Natural killer cell (primary cell): ENCODE results near the gene CRTC1. TPM values are rescaled to one million over a fixed set of nuclear protein-coding genes. Genes with fewer than 3 reads are reported as not detected.

Source experiments
- ATAC-seq, 3 donors: fragments of 150-1000 bp in 2 of 3; fragments of 200-7000 bp in 1 of 3; cut with Tn5 transposase; 1 replicate in 1 of 3; 2 replicates in 2 of 3; pipeline ENCODE4 v1.10.0; 2021; ENCODE audit warnings: mild to moderate bottlenecking in 2 of 3, moderate library complexity in 2 of 3
- DNase-seq, 2 donors: peaks; one replicate each; pipeline versions ENCODE4 v3.0.0 to v3.0.0-alpha.2; 2013 to 2021; ENCODE audit warnings: mixed read lengths in 1 of 2
- H3K27ac ChIP-seq: one replicate; pipeline ENCODE4 v1.5.1; 2013; ENCODE audit warnings: mild to moderate bottlenecking, low read length
- H3K27me3 ChIP-seq: one replicate; pipeline ENCODE4 v1.6.1; 2013; ENCODE audit warnings: low read length; ENCODE audit not compliant: control insufficient read depth, insufficient read depth
- H3K36me3 ChIP-seq: one replicate; pipeline ENCODE4 v1.6.1; 2013; ENCODE audit warnings: low read length; ENCODE audit not compliant: control insufficient read depth, insufficient read depth
- H3K4me1 ChIP-seq: one replicate; pipeline ENCODE4 v1.6.1; 2013; ENCODE audit warnings: low read length; ENCODE audit not compliant: control insufficient read depth, insufficient read depth
- H3K4me3 ChIP-seq: one replicate; pipeline ENCODE4 v1.5.1; 2013; ENCODE audit warnings: low read length
- H3K9me3 ChIP-seq: one replicate; pipeline ENCODE4 v1.6.1; 2013; ENCODE audit warnings: low read length; ENCODE audit not compliant: control insufficient read depth, insufficient read depth
- H3K27ac Mint-ChIP-seq, 2 donors: one replicate each; pipeline ENCODE4 v1.8.0; 2022; ENCODE audit warnings: mild to moderate bottlenecking in 2 of 2, mixed read lengths in 2 of 2, moderate library complexity in 1 of 2
- H3K27me3 Mint-ChIP-seq, 2 donors: one replicate each; pipeline ENCODE4 v1.8.0; 2022; ENCODE audit warnings: low read depth in 2 of 2, mixed read lengths in 2 of 2
- H3K36me3 Mint-ChIP-seq: one replicate; pipeline ENCODE4 v1.8.0; 2022; ENCODE audit warnings: mixed read lengths
- H3K4me1 Mint-ChIP-seq, 2 donors: one replicate each; pipeline ENCODE4 v1.8.0; 2022; ENCODE audit warnings: mixed read lengths in 2 of 2
- H3K4me3 Mint-ChIP-seq: one replicate; pipeline ENCODE4 v1.8.0; 2022; ENCODE audit warnings: mild to moderate bottlenecking, moderate library complexity, mixed read lengths
- H3K9me3 Mint-ChIP-seq, 2 donors: one replicate each; pipeline ENCODE4 v1.8.0; 2022; ENCODE audit warnings: mixed read lengths in 2 of 2
- WGBS: methylation state at CpG from one replicate; pipeline ENCODE4 v1.1.7; 2013; ENCODE audit warnings: missing lambda C conversion rate; ENCODE audit not compliant: insufficient coverage; 5-methylcytosine and 5-hydroxymethylcytosine counted together
- intact Hi-C: fragments of 100-400 bp; cut with micrococcal nuclease; formaldehyde crosslinking; loops from one replicate; pipeline ENCODE4 v1.14.2; 2022
- total RNA-seq, 4 donors: library from RNA; stranded (reverse); fragments of 120-200 nt in 1 of 4; gene quantifications; one replicate each; pipeline versions ENCODE4 v1.2.3 to v1.2.4, GENCODE V29; 2013 to 2022
- TF ChIP-seq, protein P1 (sequence below): fragments of 200-600 bp; IDR thresholded peaks from one replicate; pipeline ENCODE4 v1.8.0; 2022; ENCODE audit warnings: antibody characterized with exemption

CRTC1 gene
- total RNA-seq, 3 donors from 2014 or later (not counting 1 experiment from before 2014, with no cell fraction given) = 14.1 to 17.0 (median 14.3) TPM

GRCh38 chr19:18750295-18750970 lies 67.0 kb downstream of the CRTC1 start:
- Mint-ChIP-seq H3K9me3 (no peaks in the 10 kb centered on the region), H3K27ac (no peak overlapping the region), H3K36me3 (no peaks in the 10 kb centered on the region), H3K27me3 (no peaks in the 10 kb centered on the region), H3K4me3 (no peak overlapping the region), H3K4me1 (no peaks in the 10 kb centered on the region)
- ATAC-seq (no peak), DNase-seq (no peak)
- H3K4me3 ChIP-seq = no peak overlapping the region
- H3K9me3 ChIP-seq = no peaks in the 10 kb centered on the region
- H3K36me3 ChIP-seq = peaks cover 12% of the 10 kb centered on the region
- no peak overlapping the region for H3K27ac ChIP-seq
- 96% methylated on average over 19 of the region's 19 CpGs for WGBS
- intact Hi-C loops = no loop called here
- TF ChIP-seq, protein P1, sequence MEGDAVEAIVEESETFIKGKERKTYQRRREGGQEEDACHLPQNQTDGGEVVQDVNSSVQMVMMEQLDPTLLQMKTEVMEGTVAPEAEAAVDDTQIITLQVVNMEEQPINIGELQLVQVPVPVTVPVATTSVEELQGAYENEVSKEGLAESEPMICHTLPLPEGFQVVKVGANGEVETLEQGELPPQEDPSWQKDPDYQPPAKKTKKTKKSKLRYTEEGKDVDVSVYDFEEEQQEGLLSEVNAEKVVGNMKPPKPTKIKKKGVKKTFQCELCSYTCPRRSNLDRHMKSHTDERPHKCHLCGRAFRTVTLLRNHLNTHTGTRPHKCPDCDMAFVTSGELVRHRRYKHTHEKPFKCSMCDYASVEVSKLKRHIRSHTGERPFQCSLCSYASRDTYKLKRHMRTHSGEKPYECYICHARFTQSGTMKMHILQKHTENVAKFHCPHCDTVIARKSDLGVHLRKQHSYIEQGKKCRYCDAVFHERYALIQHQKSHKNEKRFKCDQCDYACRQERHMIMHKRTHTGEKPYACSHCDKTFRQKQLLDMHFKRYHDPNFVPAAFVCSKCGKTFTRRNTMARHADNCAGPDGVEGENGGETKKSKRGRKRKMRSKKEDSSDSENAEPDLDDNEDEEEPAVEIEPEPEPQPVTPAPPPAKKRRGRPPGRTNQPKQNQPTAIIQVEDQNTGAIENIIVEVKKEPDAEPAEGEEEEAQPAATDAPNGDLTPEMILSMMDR = no peak
- H3K4me1 ChIP-seq = no peaks in the 10 kb centered on the region
- H3K27me3 ChIP-seq = no peaks in the 10 kb centered on the region

DNA sequence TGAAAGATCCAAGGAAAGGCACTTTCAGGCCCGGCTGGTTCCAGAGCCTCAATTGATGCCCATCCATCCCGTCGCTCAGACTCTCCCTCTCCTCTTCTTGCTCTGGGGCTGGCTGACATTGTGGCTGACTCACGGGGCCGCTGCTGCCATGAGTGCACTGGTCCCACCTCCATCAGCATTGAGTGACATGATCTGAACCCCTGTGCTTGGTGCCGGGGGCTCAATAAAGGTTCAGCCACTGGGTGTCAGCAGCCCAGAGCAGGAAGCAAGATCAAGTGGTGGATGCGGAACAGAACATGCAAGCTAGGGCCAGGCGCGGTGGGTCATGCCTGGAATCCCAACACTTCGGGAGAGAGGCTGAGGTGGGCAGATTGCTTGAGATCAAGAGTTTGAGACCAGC lies 68.1 kb downstream of the CRTC1 start:
- Mint-ChIP-seq H3K9me3 (no peaks in the 10 kb centered on the region), H3K27ac (no peak overlapping the region), H3K4me3 (no peak overlapping the region), H3K4me1 (no peaks in the 10 kb centered on the region), H3K36me3 (no peaks in the 10 kb centered on the region), H3K27me3 (no peaks in the 10 kb centered on the region)
- intact Hi-C loops = no loop called here
- no peak overlapping the region for H3K27ac ChIP-seq
- H3K4me1 ChIP-seq = no peaks in the 10 kb centered on the region
- TF ChIP-seq, protein P1 = no peak
- no peak overlapping the region for H3K4me3 ChIP-seq
- H3K9me3 ChIP-seq = no peaks in the 10 kb centered on the region
- DNase-seq (no peak), ATAC-seq (no peak)
- H3K36me3 ChIP-seq = peaks cover 12% of the 10 kb centered on the region
- H3K27me3 ChIP-seq = no peaks in the 10 kb centered on the region
- WGBS = 91% methylated on average over 10 of the region's 10 CpGs

GRCh38 chr19:18754501-18754900 lies 71.0 kb downstream of the CRTC1 start:
- Histone ChIP-seq H3K27ac (no peak overlapping the region), H3K4me3 (no peak overlapping the region), H3K27me3 (no peaks in the 10 kb centered on the region), H3K4me1 (no peaks in the 10 kb centered on the region), H3K9me3 (no peaks in the 10 kb centered on the region), H3K36me3 (peaks cover 12% of the 10 kb centered on the region)
- Mint-ChIP-seq H3K27me3 (no peaks in the 10 kb centered on the region), H3K4me3 (no peak overlapping the region), H3K27ac (no peak overlapping the region), H3K9me3 (no peaks in the 10 kb centered on the region), H3K4me1 (no peaks in the 10 kb centered on the region), H3K36me3 (no peaks in the 10 kb centered on the region)
- WGBS = 93% methylated on average over 1 of the region's 4 CpGs
- TF ChIP-seq, protein P1 = no peak
- ATAC-seq = no peak
- no peak for DNase-seq
- intact Hi-C loops = no loop called here

DNA sequence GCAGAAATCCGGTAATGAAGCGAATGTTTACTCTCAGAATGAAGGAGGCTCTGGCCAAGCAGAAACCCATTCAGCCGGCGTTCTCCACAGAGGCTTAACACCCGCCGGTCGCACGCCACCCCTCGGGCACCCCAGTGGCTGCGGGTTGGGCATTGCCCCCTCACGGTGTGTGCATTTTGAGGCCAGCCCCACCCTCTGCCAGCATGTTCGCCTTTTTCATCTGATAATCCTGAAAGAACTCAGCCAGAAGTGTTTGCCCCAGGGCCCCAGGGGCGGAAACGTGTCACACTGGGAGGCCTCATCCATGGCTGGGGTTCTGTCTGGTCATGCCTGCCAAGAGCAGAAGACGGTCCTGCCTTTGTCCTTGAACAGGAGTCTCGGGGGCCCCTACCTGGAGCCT lies 73.4 kb downstream of the CRTC1 start:
- no peak for DNase-seq
- no peaks in the 10 kb centered on the region for H3K27me3 ChIP-seq
- no peaks in the 10 kb centered on the region for H3K27me3 Mint-ChIP-seq
- no peak for ATAC-seq
- no peaks in the 10 kb centered on the region for H3K4me1 Mint-ChIP-seq
- no peak overlapping the region for H3K4me3 ChIP-seq
- no peaks in the 10 kb centered on the region for H3K4me1 ChIP-seq
- TF ChIP-seq, protein P1 = no peak
- H3K9me3 ChIP-seq = no peaks in the 10 kb centered on the region
- intact Hi-C loops = no loop called here
- H3K27ac ChIP-seq = no peak overlapping the region
- no peaks in the 10 kb centered on the region for H3K36me3 Mint-ChIP-seq
- no peak overlapping the region for H3K27ac Mint-ChIP-seq
- peaks cover 8% of the 10 kb centered on the region for H3K36me3 ChIP-seq
- no peak overlapping the region for H3K4me3 Mint-ChIP-seq
- 95% methylated on average over 16 of the region's 16 CpGs for WGBS
- H3K9me3 Mint-ChIP-seq = no peaks in the 10 kb centered on the region
